ENCODE results near the gene EPHA6. TPM values are rescaled to one million over a fixed set of nuclear protein-coding genes. Genes with fewer than 3 reads are reported as not detected.
A peak's percentile ranks its signal among the peaks of the same experiment; 100 is the strongest.

The EPHA6 gene
- total RNA-seq, 1 donor from 2014 or later = 16.5 TPM

- peak; percentile 94 for TF ChIP-seq CTCF (IDR thresholded peaks at IDR 0.05; ENCODE audit: unreplicated experiment)
- Mint-ChIP-seq H3K9me3 (ENCODE audit: low read depth) (no peaks in the 10 kb centered on the region), H3K4me1 (ENCODE audit: low read depth) (no peaks in the 10 kb centered on the region), H3K27me3 (no peaks in the 10 kb centered on the region), H3K4me3 (ENCODE audit: low read depth) (no peak overlapping the region), H3K27ac (no peak overlapping the region), H3K36me3 (ENCODE audit: insufficient read depth) (no peaks in the 10 kb centered on the region)
- DNase-seq (ENCODE audit: low spot score, unreplicated experiment) = no peak
Observed at GRCh38 chr3:96863129-96863740, 48.8 kb downstream of the EPHA6 start.

GRCh38 chr3:96865605-96866004 lies 51.2 kb downstream of the EPHA6 start:
- TF ChIP-seq CTCF (IDR thresholded peaks at IDR 0.05; ENCODE audit: unreplicated experiment) = no peak
- Mint-ChIP-seq H3K4me1 (ENCODE audit: low read depth) (no peaks in the 10 kb centered on the region), H3K27me3 (no peaks in the 10 kb centered on the region), H3K27ac (no peak overlapping the region), H3K9me3 (ENCODE audit: low read depth) (no peaks in the 10 kb centered on the region), H3K36me3 (ENCODE audit: insufficient read depth) (no peaks in the 10 kb centered on the region), H3K4me3 (ENCODE audit: low read depth) (no peak overlapping the region)
- no peak for DNase-seq (ENCODE audit: low spot score, unreplicated experiment)

GRCh38 chr3:96869316-96869715 lies 54.9 kb downstream of the EPHA6 start:
- H3K27ac Mint-ChIP-seq = no peak overlapping the region
- H3K36me3 Mint-ChIP-seq (ENCODE audit: insufficient read depth) = no peaks in the 10 kb centered on the region
- no peak overlapping the region for H3K4me3 Mint-ChIP-seq (ENCODE audit: low read depth)
- no peaks in the 10 kb centered on the region for H3K9me3 Mint-ChIP-seq (ENCODE audit: low read depth)
- DNase-seq (ENCODE audit: low spot score, unreplicated experiment) = no peak
- no peaks in the 10 kb centered on the region for H3K27me3 Mint-ChIP-seq
- no peaks in the 10 kb centered on the region for H3K4me1 Mint-ChIP-seq (ENCODE audit: low read depth)
- no peak for TF ChIP-seq CTCF (IDR thresholded peaks at IDR 0.05; ENCODE audit: unreplicated experiment)

- H3K36me3 Mint-ChIP-seq (ENCODE audit: insufficient read depth) = peaks cover 8% of the 10 kb centered on the region
- H3K4me1 Mint-ChIP-seq (ENCODE audit: low read depth) = no peaks in the 10 kb centered on the region
- peaks cover 14% of the 10 kb centered on the region for H3K9me3 Mint-ChIP-seq (ENCODE audit: low read depth)
- TF ChIP-seq CTCF (IDR thresholded peaks at IDR 0.05; ENCODE audit: unreplicated experiment) = no peak
- no peak overlapping the region for H3K4me3 Mint-ChIP-seq (ENCODE audit: low read depth)
- DNase-seq (ENCODE audit: low spot score, unreplicated experiment) = no peak
- H3K27me3 Mint-ChIP-seq = no peaks in the 10 kb centered on the region
- H3K27ac Mint-ChIP-seq = no peak overlapping the region
Observed at GRCh38 chr3:96877510-96877909, 63.1 kb downstream of the EPHA6 start.

GRCh38 chr3:96900031-96900430 lies 85.6 kb downstream of the EPHA6 start:
- DNase-seq (ENCODE audit: low spot score, unreplicated experiment) = no peak
- Mint-ChIP-seq H3K4me3 (ENCODE audit: low read depth) (no peak overlapping the region), H3K27me3 (no peaks in the 10 kb centered on the region), H3K27ac (no peak overlapping the region), H3K9me3 (ENCODE audit: low read depth) (peaks cover 2% of the 10 kb centered on the region), H3K36me3 (ENCODE audit: insufficient read depth) (peaks cover 1% of the 10 kb centered on the region), H3K4me1 (ENCODE audit: low read depth) (peaks cover 5% of the 10 kb centered on the region)
- TF ChIP-seq CTCF (IDR thresholded peaks at IDR 0.05; ENCODE audit: unreplicated experiment) = no peak

Measured in progenitor cell of endocrine pancreas (in vitro differentiated cells).